ENCODE results near the gene IREB2.
"Not testable (repeated sequence)": the region's sequence is repeated elsewhere in the genome, so short reads cannot be mapped to it uniquely, and the experiment has no call there.

The IREB2 gene

DNA sequence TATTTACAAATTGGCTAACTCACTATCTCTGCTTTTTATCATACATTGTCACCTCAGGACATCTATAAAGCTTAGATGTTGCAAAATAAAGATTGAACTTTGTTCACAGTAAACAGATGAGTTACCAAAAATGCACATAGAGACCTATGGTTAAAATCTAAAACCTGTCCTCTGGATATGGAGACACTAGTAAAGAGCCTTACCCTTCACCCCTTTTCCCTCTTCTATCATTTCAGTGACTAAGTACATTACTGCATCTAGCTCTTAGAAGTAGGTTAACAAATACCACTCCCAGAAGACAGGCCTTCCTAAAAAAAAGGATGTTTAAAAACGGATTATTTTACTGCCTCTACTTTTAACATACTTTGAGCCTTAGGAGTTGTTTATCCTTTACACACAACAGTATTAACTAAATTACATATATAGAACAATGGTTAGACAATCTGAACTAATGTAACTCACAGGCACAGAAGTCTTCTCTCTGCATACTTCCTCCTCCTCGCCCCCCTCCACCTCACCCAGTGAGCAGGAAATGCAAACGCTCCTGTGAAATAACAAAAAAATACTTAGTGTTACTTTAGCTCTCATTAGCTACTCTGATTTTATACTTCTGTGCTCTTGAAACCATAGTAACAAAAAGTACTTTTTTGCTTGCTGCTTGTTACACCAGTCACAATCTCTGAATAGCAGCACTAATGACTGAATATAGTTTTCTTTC is 23.3 kb downstream of the IREB2 start:
- H3K4me3 ChIP-seq (ENCODE audit: low read depth, low read length), result no peak overlapping the region

DNA sequence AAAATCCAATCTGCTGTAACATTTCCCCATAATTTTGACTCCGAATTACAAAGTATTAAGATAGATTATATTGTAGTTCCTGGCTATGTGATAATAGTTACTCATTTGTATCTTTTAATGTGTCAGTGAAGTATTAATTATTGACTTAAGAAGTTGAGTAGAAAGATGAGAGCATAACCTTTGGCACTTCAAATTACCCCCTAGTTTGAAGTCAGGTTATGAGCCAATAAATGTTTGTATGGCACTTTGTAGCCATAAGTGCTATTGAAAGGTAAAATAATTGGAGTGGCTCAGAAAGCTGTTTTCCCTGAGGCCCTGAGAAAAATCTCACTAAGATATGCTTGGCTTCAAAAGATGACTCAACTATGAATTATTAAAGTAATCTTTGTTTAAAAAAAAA is 31.0 kb downstream of the IREB2 start:
- no peak overlapping the region for H3K4me3 ChIP-seq (ENCODE audit: low read depth, low read length)

DNA sequence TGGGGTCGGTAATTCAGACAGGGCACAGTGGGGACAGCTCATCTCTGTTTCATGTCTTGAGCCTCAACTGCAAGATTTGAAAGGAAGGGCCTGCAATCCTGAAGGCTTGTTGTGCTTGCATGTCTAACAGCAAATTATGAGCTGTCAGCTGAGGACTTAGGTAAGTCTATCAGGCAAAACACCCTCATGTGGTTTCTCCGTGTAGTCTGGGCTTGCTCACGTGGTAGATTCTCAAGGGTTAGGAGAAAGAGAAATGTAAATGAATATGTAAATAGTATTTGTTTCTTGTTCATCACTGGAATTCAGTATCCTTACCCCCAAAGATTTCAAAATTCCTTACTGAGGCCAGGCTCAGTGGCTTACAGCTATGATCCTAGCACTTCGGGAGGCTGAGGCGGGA is 39.3 kb downstream of the IREB2 start:
- no peak overlapping the region for H3K4me3 ChIP-seq (ENCODE audit: low read depth, low read length)

DNA sequence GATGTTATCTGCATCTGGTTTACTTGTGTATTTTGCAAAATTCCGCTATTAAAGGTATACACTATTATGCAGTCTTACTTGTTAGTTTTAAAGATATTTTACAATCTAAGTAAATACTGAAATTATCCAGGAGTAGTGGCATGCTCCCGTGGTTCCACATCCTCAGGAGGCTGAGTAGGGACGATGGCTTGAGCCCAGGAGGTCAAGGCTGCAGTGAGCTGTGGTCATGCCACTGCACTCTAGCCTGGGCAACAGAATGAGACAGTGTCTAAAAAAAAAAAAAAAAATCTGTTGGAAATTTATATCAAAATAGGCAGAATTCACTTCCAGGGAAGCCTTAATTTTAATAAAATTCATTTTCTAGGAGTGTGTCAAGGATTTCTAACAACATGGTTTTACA is 41.6 kb downstream of the IREB2 start:
- H3K4me3 ChIP-seq (ENCODE audit: low read depth, low read length), result no peak overlapping the region

DNA sequence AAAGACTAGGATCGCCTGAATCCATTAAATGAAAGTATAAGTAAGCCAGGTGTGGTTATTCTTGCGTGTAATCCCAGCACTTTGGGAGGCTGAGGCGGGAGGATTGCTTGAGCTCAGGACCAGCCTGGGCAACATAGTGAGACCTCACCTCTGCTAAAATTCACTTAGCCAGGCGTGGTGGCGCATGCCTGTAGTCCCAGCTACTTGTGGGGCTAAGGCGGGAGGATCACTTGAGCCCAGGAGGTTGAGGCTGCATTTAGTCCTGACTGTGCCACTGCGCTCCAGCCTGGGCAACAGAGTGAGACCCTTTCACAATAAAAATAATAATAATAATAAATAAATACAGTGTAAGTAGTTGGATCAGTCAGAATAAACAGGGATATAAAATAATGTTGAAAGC is 43.9 kb downstream of the IREB2 start:
- no peak overlapping the region for H3K4me3 ChIP-seq (ENCODE audit: low read depth, low read length)

DNA sequence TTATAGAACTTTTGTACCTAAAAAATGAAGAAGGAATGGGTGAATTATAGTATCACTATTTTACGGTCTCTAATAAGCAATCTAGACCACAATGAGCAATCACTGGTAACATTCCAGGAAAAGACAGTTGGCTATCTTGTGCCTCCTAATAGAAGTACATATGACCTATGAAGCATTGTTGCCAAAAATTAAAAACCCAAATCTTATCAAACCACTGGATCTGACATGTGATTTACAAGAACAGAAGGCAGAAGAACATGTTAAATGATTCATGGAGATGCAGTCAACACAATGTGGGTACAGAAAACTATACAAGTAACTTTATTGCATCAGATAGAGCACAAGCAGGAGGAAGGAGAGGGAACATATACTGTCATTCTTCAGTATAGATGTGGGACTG is 54.9 kb downstream of the IREB2 start:
- H3K4me3 ChIP-seq (ENCODE audit: low read depth, low read length), result no peak overlapping the region

DNA sequence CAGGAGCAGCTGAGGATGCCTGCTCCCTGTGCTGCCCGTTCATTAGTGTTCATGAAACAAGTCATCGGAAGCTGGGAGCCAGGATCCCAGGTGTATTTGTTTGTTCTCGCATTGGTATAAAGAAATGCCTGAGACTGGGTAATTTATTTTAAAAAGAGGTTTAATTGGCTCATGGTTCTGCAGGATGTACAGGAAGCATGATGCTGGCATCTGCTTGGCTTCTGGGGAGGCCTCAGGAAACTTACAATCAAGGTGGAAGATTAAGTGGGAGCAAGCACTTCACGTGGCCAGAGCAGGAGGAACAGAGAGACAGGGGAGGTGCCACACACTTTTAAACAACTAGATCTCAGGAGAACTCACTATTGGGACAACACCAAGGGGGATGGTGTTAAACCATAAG is 63.8 kb downstream of the IREB2 start:
- H3K4me3 ChIP-seq (ENCODE audit: low read depth, low read length), result no peak overlapping the region

DNA sequence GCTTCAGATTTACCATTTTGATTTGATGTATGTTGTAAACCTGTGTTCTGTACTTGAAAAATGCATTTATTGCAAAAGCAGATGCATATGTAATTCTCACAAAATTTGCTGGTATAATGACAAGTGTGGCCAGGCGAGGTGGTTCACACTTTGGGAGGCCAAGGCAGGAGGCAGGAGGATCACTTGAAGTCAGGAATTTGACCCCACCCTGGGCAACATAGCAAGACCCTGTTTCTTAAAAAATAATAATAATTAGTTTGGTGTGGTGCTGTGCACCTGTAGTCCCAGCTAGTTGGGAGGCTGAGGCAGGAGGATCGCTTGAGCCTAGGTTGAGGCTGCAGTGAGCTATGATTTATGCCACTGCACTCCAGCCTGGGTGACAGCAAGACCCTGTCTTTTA is 64.6 kb downstream of the IREB2 start:
- H3K4me3 ChIP-seq (ENCODE audit: low read depth, low read length), result no peak overlapping the region

DNA sequence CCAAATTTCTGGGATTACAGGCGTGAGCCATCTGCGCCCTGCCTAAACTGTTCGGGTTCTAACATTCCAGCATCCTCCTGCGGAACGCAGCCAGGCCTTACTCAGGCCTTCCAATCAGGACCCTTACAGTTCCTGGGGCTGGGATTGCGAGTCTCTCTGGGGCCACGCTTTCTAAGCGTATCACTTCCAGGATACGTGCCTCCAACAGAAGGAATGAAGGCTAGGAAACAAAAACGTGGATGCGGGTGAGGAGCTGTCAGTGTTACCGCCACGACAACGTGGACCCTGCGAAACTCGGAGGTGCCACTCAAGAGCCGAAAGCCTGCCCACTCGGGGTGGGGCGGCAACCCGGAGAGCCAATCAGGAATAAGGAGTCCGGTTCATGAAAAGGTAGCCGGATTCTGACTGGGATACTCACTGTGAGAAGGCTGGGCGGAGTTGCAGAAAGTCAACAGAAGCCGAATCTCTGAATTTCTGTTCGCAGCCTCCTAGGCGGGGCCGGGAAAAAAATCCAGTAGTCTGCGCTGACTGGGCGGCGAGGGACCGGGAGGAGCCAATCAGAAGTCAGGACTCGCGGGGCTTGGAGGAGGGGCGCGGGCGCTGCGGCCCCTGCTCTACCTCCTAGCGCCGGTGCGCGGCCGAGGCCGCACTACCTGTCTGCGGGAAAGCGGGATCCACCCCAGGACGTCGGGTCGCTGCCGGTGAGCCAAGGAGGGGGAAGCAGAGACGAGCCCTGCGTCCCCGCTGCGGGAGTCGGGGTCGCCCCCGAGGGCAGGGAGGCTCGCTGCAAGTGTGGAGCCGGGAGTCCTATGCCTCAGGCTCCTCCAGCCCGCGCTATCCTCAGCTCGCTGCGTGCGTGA is 69.2 kb downstream of the IREB2 start, which contains the start of gene HYKK:
TSS of gene HYKK (plus strand) at position 607 of the 860 bp plus-strand sequence. CDS start 5,512 bp downstream, outside the sequence.
- peak within 1 kb of the TSS; percentile 66 for H3K4me3 ChIP-seq (ENCODE audit: low read depth, low read length)

DNA sequence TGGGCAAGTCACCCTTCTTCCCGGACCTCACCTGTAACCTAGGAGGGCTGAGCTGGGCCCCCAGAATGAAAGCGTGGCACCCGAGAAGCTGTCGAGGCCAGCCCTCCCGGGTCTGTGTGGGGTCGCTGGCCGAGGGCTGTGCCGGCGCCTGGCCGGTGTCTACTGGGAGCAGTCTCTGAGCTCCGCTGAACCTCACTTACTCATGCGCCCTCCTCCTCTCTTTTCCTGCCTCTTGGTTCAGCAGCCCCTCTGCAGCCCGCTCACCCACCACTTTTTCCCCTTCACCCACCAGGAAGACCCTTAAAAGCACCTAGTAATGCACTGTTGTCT is 69.8 kb downstream of the IREB2 start:
- peak overlapping the region; percentile 66 for H3K4me3 ChIP-seq (ENCODE audit: low read depth, low read length)

DNA sequence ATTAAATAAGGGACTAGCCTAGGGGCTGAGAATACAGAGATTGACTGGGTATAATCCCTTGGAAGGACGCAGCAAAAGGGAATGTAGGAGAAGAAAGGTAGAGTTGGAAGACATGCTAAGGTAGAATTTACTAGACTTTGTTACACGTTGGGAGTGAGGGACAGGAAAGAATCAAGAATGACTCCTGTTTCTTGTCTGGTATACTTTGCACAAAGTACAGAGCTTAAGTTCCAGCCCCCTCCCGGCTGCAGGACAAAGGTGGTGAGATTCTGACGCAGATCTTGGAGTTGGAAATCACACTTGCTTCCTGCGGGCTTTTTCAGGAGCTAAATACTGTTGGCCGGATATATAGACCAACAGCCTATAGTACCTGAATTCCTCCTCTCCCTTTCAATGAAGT is 70.3 kb downstream of the IREB2 start:
- no peak overlapping the region for H3K4me3 ChIP-seq (ENCODE audit: low read depth, low read length)

DNA sequence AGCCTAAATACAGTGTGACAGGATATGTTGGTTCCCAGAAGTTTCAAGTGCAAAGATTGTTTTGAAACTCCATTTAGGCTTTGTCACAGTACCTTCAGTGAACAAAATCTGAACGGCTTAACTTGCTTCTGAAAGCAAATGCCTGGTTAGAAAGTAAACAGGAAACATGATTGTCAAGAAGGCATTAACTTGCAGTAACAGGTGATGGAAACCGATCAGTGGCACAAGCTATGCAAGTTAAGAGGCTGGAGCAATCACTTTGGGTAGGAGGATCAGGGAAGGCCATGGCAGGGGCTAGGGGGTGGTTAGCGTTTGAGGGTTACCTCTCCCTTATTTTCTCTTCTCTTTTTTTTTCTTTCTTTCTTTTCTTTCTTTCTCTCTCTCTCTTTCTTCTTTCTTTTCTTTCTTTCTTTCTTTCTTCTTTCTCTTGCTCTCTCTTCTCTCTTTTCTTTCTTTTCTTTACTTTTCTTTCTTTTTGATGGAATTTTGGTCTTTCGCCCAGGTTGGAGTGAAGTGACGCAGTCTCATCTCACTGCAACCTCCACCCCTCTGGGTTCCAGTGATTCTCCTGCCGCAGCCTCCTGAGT is 71.8 kb downstream of the IREB2 start:
- no peak overlapping the region for H3K4me3 ChIP-seq (ENCODE audit: low read depth, low read length)

DNA sequence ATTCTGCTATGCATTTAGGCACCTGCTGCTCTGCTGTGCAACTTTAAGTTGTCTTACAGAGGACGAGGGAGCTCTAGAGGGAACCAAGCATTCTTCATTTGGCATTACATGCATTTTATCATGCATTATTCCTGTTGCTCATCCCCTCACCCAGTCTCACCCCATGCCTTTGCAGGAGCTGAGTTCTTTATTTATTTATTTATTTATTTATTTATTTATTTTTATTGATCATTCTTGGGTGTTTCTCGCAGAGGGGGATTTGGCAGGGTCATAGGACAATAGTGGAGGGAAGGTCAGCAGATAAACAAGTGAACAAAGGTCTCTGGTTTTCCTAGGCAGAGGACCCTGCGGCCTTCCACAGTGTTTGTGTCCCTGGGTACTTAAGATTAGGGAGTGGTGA is 82.0 kb downstream of the IREB2 start:
- H3K4me3 ChIP-seq (ENCODE audit: low read depth, low read length), result not testable (repeated sequence)

DNA sequence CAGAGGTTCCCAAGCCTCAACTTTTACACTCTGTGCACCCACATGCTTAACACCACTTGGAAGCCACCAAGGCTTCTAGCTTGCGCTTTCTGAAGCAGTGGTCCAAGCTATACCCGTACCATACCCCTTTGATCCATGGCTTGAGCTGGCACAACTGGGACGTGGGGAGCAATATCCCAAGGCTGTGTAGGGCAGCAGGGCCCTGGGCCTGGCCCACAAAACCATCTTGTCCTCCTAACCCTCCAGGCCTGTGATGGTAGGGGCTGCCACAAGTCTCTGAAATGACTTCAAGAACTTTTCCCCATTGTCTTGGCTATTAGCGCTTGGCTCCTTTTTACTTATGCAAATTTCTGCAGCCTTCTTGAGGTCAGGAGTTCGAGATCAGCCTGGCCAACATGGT is 86.2 kb downstream of the IREB2 start:
- H3K4me3 ChIP-seq (ENCODE audit: low read depth, low read length), result no peak overlapping the region

DNA sequence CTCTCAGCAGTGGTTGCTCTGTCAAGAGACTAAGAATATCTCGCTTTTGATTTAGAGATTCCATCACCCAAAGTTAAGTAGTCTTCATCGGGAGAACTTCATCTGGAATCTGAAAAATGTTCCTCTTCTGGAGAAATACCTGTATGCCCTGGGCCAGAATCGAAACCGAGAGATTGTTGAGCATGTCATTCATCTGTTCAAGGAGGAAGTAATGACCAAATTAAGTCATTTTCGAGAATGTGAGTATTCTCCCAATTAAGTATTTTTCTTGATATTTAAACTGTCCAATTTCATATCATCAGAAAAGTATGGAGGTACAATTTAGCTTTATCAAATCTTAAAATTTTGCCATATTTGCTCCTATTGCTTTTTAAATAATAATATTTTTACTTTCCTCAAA is 89.3 kb downstream of the IREB2 start:
- no peak overlapping the region for H3K4me3 ChIP-seq (ENCODE audit: low read depth, low read length)

DNA sequence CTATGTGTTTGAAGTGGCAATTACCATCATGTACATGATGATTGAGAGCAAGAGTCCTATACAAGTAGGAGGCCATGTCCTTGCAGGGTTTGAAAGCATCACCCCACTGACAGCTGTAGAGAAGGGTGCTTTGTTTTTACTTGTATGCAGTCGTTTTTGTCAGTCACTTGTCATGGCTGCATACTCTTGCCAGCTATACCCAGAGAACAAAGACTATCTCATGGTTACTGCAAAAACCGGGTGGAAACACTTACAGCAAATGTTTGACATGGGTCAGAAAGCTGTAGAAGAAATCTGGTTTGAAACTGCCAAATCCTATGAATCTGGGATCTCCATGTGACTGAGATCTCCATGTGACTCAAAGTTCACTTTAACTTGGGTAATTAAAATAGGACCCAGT is 95.3 kb downstream of the IREB2 start:
- H3K4me3 ChIP-seq (ENCODE audit: low read depth, low read length), result no peak overlapping the region

DNA sequence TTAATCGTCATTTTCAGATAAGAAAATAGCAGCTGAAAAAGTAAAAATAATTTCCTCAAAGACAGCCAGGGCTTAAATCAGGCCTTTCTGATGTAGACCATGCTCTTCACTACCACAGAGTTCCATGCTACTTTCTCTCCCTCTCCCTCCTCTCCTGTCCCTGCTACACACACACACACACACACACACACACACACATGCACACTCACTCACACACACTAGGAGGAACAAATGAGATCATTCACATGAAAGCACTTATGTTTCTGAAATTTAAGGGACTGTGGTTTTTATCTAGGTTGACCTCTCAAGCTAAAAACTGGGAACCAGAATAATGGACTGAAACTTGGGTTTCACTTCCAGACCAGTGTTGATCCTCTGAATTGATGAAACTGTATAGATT is 98.1 kb downstream of the IREB2 start:
- no peak overlapping the region for H3K4me3 ChIP-seq (ENCODE audit: low read depth, low read length)

DNA sequence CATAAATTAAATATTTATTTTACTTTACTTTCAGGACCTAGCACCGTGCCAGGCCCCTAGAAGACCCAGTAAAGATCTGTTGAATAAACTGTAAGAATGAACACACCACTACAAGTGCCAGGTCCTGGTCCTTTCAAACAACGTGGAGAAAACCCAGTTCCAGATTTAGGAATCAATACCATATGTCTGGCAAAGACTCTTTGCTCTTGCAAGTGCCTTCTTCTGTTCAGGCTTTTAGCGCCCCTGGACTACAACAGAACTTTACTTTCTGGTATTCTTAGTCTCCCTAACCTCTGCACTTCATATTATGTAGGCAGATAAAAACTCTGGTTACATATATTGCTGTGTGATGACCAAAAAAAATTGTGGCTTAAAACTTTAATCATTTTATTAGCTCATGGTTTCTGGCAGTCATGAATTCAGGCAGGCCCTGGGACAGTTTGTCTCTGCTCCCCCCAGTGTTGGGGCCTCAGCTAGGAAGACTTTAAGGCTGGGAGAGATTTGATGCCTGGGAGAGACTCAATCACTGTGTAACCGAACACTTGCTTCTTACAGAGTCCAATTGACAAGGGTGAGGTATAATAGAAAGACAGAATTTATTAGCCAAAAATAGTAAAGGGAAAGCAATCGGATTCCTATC is 99.4 kb downstream of the IREB2 start:
- no peak overlapping the region for H3K4me3 ChIP-seq (ENCODE audit: low read depth, low read length)

DNA sequence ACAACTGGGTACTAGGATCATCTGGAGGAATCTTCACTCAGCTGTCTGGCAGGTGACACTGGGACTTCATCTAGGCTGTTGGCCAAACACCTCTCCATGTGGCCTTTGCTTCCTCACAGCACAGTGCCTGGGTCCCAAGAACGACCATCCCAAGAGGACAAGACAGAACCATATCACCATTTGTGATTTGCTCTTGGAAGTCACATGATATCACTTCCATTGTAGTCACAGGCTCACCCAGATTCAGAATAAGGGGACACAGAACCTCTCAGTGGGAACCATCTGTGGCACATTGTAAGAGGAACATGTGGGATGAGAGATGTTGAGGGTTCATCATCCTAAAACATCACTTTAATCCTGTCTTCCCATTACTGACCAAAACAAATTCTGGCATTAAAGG is 100.3 kb downstream of the IREB2 start:
- no peak overlapping the region for H3K4me3 ChIP-seq (ENCODE audit: low read depth, low read length)

DNA sequence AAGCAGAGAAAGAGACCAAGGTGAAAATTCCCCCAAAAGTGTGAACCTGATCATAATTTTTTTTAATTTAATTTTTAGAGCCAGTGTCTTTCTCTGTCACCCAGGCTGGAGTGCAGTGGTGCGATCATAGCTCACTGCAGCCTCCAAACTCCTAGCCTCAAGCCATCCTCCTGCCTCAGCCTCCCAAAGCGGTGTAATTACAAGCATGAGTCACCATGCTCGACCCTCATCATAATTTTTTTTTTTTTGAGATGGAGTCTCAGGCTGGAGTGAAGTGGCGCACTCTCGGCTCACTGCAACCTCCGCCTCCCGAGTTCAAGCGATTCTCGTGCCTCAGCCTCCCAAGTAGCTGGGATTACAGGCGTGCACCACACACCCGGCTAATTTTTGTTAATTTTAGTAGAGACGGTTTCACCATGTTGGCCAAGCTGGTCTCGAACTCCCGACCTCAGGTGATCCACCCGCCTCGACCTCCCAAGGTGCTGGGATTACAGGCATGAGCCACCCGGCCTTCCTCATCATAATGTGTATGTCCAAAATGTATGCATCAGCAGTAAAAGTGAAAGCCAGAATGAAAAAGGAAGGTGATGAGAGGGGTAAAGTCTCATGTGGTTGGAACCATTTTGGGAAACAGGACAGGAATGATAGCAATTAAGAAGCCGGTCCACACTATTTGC is 101.6 kb downstream of the IREB2 start:
- H3K4me3 ChIP-seq (ENCODE audit: low read depth, low read length), result peak overlapping the region; percentile 95
